Measurements from ENCODE around the gene FBXW7. TPM values are rescaled to one million over a fixed set of nuclear protein-coding genes. Genes with fewer than 3 reads are reported as not detected.

The FBXW7 gene
- polyA plus RNA-seq, 1 donor from 2014 or later, result 55.7 TPM

DNA sequence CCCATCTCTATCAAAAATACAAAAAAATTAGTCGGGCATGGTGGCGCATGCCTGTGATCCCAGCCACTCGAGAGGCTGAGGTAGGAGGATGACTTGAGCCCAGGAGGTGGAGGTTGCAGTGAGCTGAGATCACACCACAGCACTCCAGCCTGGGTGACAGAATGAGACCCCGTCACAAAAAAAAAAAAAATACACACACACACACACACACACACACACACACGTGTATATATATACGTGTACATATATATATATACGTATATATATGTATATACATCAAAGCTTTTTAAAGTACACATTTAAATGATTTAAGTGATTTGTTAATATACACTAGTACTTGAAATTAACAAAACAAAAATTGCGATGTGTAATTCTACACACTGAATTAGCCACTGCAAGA is 6.0 kb downstream of the FBXW7 start (continued):
- TF ChIP-seq SMC3 (conservative IDR thresholded peaks at IDR 0.05; ENCODE audit: poor library complexity), result no peak
- TF ChIP-seq TAF1 (IDR thresholded peaks at IDR 0.05; ENCODE audit: low read depth), result no peak

DNA sequence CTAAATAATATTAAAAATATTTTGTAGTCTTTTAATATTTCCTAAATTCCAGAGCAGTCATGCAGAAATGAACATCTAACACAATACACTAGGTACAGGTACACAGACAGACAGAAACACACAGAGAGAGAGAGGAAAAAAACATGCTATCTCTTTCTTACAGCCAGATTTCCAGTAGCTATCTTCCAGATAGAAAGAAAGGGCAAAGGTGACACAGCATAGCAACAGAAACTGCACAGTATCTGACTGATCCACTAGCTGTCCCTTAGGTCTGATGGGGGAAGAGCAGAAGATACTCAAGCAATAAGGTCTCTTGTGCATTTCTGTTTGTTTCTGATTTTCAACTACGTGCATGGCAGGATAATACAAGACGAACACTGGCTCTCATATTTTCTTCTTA is 7.8 kb downstream of the FBXW7 start:
- Histone ChIP-seq H3K4me3 (ENCODE audit: low read length) (no peak overlapping the region), H3K27me3 (ENCODE audit: insufficient read depth, low read depth, low read length) (no peaks in the 10 kb centered on the region), H3K79me2 (replicated peaks; ENCODE audit: insufficient read depth, low read length) (peaks cover 24% of the 10 kb centered on the region), H3K4me2 (ENCODE audit: low read length) (no peak overlapping the region), H3K9me2 (ENCODE audit: insufficient read depth, low read length) (no peaks in the 10 kb centered on the region), H3K36me3 (ENCODE audit: insufficient read depth, low read length) (no peaks in the 10 kb centered on the region), H3K9me3 (ENCODE audit: low read length) (no peaks in the 10 kb centered on the region), H3K27ac (ENCODE audit: low read length) (no peak overlapping the region), H4K20me1 (ENCODE audit: insufficient read depth) (no peaks in the 10 kb centered on the region), H3K9ac (ENCODE audit: low read length) (no peak overlapping the region), H3F3A (ENCODE audit: insufficient read depth, low read length, poor library complexity, severe bottlenecking) (no peaks in the 10 kb centered on the region), H2AFZ (ENCODE audit: low read depth, low read length) (no peak overlapping the region)
- TF ChIP-seq EP300 (conservative IDR thresholded peaks at IDR 0.05; ENCODE audit: poor library complexity, severe bottlenecking), result no peak
- TF ChIP-seq SMC3 (conservative IDR thresholded peaks at IDR 0.05; ENCODE audit: poor library complexity), result no peak
- TF ChIP-seq, protein P1, sequence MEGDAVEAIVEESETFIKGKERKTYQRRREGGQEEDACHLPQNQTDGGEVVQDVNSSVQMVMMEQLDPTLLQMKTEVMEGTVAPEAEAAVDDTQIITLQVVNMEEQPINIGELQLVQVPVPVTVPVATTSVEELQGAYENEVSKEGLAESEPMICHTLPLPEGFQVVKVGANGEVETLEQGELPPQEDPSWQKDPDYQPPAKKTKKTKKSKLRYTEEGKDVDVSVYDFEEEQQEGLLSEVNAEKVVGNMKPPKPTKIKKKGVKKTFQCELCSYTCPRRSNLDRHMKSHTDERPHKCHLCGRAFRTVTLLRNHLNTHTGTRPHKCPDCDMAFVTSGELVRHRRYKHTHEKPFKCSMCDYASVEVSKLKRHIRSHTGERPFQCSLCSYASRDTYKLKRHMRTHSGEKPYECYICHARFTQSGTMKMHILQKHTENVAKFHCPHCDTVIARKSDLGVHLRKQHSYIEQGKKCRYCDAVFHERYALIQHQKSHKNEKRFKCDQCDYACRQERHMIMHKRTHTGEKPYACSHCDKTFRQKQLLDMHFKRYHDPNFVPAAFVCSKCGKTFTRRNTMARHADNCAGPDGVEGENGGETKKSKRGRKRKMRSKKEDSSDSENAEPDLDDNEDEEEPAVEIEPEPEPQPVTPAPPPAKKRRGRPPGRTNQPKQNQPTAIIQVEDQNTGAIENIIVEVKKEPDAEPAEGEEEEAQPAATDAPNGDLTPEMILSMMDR (IDR thresholded peaks at IDR 0.05; ENCODE audit: poor library complexity, severe bottlenecking), result no peak
- TF ChIP-seq POLR2AphosphoS5 (IDR thresholded peaks at IDR 0.05), result no peak
- no peak for TF ChIP-seq RAD21 (conservative IDR thresholded peaks at IDR 0.05)
- TF ChIP-seq EZH2 (IDR thresholded peaks at IDR 0.05; ENCODE audit: borderline replicate concordance, insufficient read depth, low read length, poor library complexity, severe bottlenecking), result no peak
- no peak for TF ChIP-seq TAF1 (IDR thresholded peaks at IDR 0.05; ENCODE audit: low read depth)
- TF ChIP-seq MXI1 (conservative IDR thresholded peaks at IDR 0.05; ENCODE audit: poor library complexity, severe bottlenecking), result no peak
- TF ChIP-seq, protein P2, sequence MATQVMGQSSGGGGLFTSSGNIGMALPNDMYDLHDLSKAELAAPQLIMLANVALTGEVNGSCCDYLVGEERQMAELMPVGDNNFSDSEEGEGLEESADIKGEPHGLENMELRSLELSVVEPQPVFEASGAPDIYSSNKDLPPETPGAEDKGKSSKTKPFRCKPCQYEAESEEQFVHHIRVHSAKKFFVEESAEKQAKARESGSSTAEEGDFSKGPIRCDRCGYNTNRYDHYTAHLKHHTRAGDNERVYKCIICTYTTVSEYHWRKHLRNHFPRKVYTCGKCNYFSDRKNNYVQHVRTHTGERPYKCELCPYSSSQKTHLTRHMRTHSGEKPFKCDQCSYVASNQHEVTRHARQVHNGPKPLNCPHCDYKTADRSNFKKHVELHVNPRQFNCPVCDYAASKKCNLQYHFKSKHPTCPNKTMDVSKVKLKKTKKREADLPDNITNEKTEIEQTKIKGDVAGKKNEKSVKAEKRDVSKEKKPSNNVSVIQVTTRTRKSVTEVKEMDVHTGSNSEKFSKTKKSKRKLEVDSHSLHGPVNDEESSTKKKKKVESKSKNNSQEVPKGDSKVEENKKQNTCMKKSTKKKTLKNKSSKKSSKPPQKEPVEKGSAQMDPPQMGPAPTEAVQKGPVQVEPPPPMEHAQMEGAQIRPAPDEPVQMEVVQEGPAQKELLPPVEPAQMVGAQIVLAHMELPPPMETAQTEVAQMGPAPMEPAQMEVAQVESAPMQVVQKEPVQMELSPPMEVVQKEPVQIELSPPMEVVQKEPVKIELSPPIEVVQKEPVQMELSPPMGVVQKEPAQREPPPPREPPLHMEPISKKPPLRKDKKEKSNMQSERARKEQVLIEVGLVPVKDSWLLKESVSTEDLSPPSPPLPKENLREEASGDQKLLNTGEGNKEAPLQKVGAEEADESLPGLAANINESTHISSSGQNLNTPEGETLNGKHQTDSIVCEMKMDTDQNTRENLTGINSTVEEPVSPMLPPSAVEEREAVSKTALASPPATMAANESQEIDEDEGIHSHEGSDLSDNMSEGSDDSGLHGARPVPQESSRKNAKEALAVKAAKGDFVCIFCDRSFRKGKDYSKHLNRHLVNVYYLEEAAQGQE (IDR thresholded peaks at IDR 0.05; ENCODE audit: borderline replicate concordance), result no peak

DNA sequence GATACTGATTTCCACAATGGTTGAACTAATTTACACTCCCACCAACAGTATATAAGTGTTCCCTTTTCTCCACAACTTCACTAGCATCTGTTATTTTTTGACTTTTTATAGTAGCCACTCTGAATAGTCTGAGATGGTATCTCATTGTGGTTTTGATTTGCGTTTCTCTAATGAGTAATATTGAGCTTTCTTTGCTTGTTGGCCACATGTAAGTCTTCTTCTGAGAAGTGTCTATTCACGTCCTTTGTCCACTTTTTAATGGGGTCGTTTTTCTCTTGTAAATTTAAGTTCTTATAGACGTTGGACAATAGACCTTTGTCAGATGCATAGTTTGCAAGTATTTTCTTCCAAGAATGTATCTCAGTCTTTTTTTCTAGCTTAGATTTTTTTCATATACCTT is 10.0 kb downstream of the FBXW7 start:
- Histone ChIP-seq H3F3A (ENCODE audit: insufficient read depth, low read length, poor library complexity, severe bottlenecking) (no peaks in the 10 kb centered on the region), H3K36me3 (ENCODE audit: insufficient read depth, low read length) (no peaks in the 10 kb centered on the region), H4K20me1 (ENCODE audit: insufficient read depth) (no peaks in the 10 kb centered on the region), H3K9ac (ENCODE audit: low read length) (no peak overlapping the region), H3K9me3 (ENCODE audit: low read length) (no peaks in the 10 kb centered on the region), H3K27me3 (ENCODE audit: insufficient read depth, low read depth, low read length) (no peaks in the 10 kb centered on the region), H3K27ac (ENCODE audit: low read length) (no peak overlapping the region), H2AFZ (ENCODE audit: low read depth, low read length) (no peak overlapping the region), H3K9me2 (ENCODE audit: insufficient read depth, low read length) (no peaks in the 10 kb centered on the region), H3K79me2 (replicated peaks; ENCODE audit: insufficient read depth, low read length) (peaks cover 13% of the 10 kb centered on the region), H3K4me3 (ENCODE audit: low read length) (no peak overlapping the region), H3K4me2 (ENCODE audit: low read length) (no peak overlapping the region)
- TF ChIP-seq EP300 (conservative IDR thresholded peaks at IDR 0.05; ENCODE audit: poor library complexity, severe bottlenecking) (no peak), RAD21 (conservative IDR thresholded peaks at IDR 0.05) (no peak), SMC3 (conservative IDR thresholded peaks at IDR 0.05; ENCODE audit: poor library complexity) (no peak), MXI1 (conservative IDR thresholded peaks at IDR 0.05; ENCODE audit: poor library complexity, severe bottlenecking) (no peak), TAF1 (IDR thresholded peaks at IDR 0.05; ENCODE audit: low read depth) (no peak), EZH2 (IDR thresholded peaks at IDR 0.05; ENCODE audit: borderline replicate concordance, insufficient read depth, low read length, poor library complexity, severe bottlenecking) (no peak), POLR2AphosphoS5 (IDR thresholded peaks at IDR 0.05) (no peak)
- TF ChIP-seq, protein P2 (IDR thresholded peaks at IDR 0.05; ENCODE audit: borderline replicate concordance), result no peak
- TF ChIP-seq, protein P1 (IDR thresholded peaks at IDR 0.05; ENCODE audit: poor library complexity, severe bottlenecking), result no peak

Measured in neural cell (in vitro differentiated cells).